GM23248 (cell line): ENCODE measurements around the gene SHLD3. TPM values are rescaled to one million over a fixed set of nuclear protein-coding genes. Genes with fewer than 3 reads are reported as not detected.

Experiments
- DNase-seq: peaks from one replicate; pipeline ENCODE4 v3.0.0-alpha.2; 2015
- H2AFZ ChIP-seq: fragments of 200-600 bp; sonication (generic); 2 replicates; pipeline ENCODE4 v1.6.1; 2016; ENCODE audit warnings: antibody characterized with exemption
- H3F3A ChIP-seq: fragments of 200-600 bp; sonication (generic); 2 replicates; pipeline ENCODE4 v1.6.1; 2016; ENCODE audit warnings: mild to moderate bottlenecking, antibody characterized with exemption, mixed run types; ENCODE audit not compliant: insufficient read depth
- H3K27ac ChIP-seq: fragments of 200-600 bp; sonication (generic); 2 replicates; pipeline ENCODE4 v1.5.1; 2016; ENCODE audit warnings: mild to moderate bottlenecking
- H3K27me3 ChIP-seq: fragments of 200-600 bp; sonication (generic); replicated peaks from 2 replicates; pipeline ENCODE4 v1.6.1; 2016; ENCODE audit warnings: mild to moderate bottlenecking; ENCODE audit not compliant: insufficient read depth
- H3K36me3 ChIP-seq: fragments of 200-600 bp; sonication (generic); 2 replicates; pipeline ENCODE4 v1.6.1; 2016; ENCODE audit warnings: low read depth, mild to moderate bottlenecking
- H3K4me1 ChIP-seq: fragments of 200-600 bp; sonication (generic); 2 replicates; pipeline ENCODE4 v1.6.1; 2016; ENCODE audit warnings: mild to moderate bottlenecking; ENCODE audit not compliant: insufficient read depth
- H3K4me2 ChIP-seq: fragments of 200-600 bp; sonication (generic); one replicate; pipeline ENCODE4 v1.6.1; 2016; ENCODE audit warnings: mild to moderate bottlenecking; ENCODE audit not compliant: unreplicated experiment
- H3K4me3 ChIP-seq: fragments of 200-600 bp; sonication (generic); 2 replicates; pipeline ENCODE4 v1.5.1; 2016; ENCODE audit warnings: mild to moderate bottlenecking
- H3K79me2 ChIP-seq: fragments of 200-600 bp; sonication (generic); 2 replicates; pipeline ENCODE4 v1.6.1; 2016; ENCODE audit warnings: mild to moderate bottlenecking; ENCODE audit not compliant: insufficient read depth
- H3K9ac ChIP-seq: fragments of 200-600 bp; sonication (generic); 2 replicates; pipeline ENCODE4 v1.6.1; 2016; ENCODE audit warnings: mild to moderate bottlenecking
- H3K9me2 ChIP-seq: fragments of 200-600 bp; sonication (generic); 2 replicates; pipeline ENCODE4 v1.6.1; 2016; ENCODE audit warnings: mixed run types, mild to moderate bottlenecking, moderate library complexity; ENCODE audit not compliant: insufficient read depth
- H3K9me3 ChIP-seq: fragments of 200-600 bp; sonication (generic); one replicate; pipeline ENCODE4 v1.6.1; 2017; ENCODE audit warnings: low read depth
- H4K20me1 ChIP-seq: fragments of 200-600 bp; sonication (generic); 2 replicates; pipeline ENCODE4 v1.6.0; 2016; ENCODE audit not compliant: insufficient read depth
- EZH2 ChIP-seq: fragments of 200-600 bp; sonication (generic); IDR thresholded peaks from 2 replicates; pipeline ENCODE4 v1.6.1; 2018; ENCODE audit warnings: antibody characterized with exemption, mild to moderate bottlenecking; ENCODE audit not compliant: insufficient read depth, poor library complexity, severe bottlenecking
- EZH2phosphoT487 ChIP-seq: fragments of 200-600 bp; sonication (generic); IDR thresholded peaks from 2 replicates; pipeline ENCODE4 v1.6.1; 2018; ENCODE audit warnings: antibody characterized with exemption, moderate library complexity, mild to moderate bottlenecking, low read depth; ENCODE audit not compliant: insufficient read depth
- WGBS, 2 experiments: methylation state at CpG; one replicate each; pipeline ENCODE4 v1.1.6; 2015 to 2017; ENCODE audit warnings: low lambda C conversion rate in 2 of 2, low coverage in 1 of 2; ENCODE audit errors: missing lambda C conversion rate in 2 of 2; 5-methylcytosine and 5-hydroxymethylcytosine counted together
- in situ Hi-C: fragments of 300-500 bp; cut with MboI; formaldehyde crosslinking; loops from 2 replicates; pipeline ENCODE4 v1.15.0; 2020
- polyA plus RNA-seq: library from polyadenylated mRNA; unstranded; fragments of >200 nt; fragmentation: Nextera tagmentation; extraction: Ambion mirVana; gene quantifications from 2 replicates; pipeline ENCODE4 v1.2.1, GENCODE V29; 2016
- total RNA-seq: library from RNA; depleted of rRNA; stranded (reverse); fragments of >200 nt; shearing (Covaris generic); gene quantifications from 2 replicates; pipeline ENCODE4 v1.2.3, GENCODE V29; 2014

SHLD3 gene
- total and polyA plus RNA-seq, 2 experiments from 2014 or later: 1.2 to 2.3 TPM

DNA sequence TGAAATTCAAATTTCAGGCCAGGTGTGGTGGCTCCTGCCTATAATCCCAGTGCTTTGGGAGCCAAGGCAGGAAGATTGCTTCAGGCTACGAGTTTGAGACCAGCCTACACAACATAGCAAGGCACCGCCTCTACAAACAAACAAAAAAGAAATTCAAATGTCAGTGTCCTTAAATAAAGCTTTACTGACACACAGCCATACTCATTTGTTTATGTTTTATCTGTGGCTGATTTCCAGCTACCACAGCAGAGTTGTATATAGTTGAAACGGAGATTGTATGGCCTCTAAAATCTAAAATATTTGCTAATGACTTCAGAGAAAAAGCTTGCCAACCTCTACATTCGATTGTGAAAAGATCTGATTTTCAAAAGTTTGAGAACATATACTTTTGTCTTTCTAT is 15.4 kb downstream of the SHLD3 start:
- Histone ChIP-seq H3K27ac (no peak overlapping the region), H3K27me3 (no peaks in the 10 kb centered on the region), H3K79me2 (no peaks in the 10 kb centered on the region), H3K9me3 (no peaks in the 10 kb centered on the region), H3K9me2 (no peaks in the 10 kb centered on the region), H4K20me1 (no peaks in the 10 kb centered on the region), H3K36me3 (peaks cover 24% of the 10 kb centered on the region; the same call in 1 of the 2 replicates), H3K9ac (no peak overlapping the region), H3K4me1 (no peaks in the 10 kb centered on the region), H3K4me3 (no peak overlapping the region), H3K4me2 (no peak overlapping the region), H3F3A (no peaks in the 10 kb centered on the region), H2AFZ (no peak overlapping the region)
- no peak for TF ChIP-seq EZH2
- TF ChIP-seq EZH2phosphoT487: no peak
- in situ Hi-C loops: no loop called here
- 95 to 97% methylated on average over 4 of the region's 4 CpGs for WGBS, 2 experiments
- DNase-seq: no peak

DNA sequence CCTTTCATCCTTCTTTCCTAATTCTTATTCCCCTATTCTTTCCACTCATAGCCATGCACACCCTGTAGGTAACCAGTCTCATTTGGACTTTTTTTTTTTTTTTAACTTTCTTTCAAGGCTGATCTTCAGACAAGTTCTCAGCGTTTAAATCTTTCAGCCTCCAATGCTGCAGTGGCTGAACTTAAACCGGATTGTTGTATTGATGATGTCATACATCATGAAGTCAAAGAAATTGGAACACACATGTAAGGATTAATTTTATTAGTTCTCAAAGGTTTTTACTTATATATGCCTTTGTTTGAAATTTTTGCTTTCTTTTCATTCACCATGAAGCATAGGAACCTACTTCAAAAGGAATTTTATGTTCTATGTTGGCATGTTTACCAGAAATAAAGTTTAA is 22.1 kb downstream of the SHLD3 start:
- TF ChIP-seq EZH2phosphoT487 (no peak), EZH2 (no peak)
- Histone ChIP-seq H3K4me2 (no peak overlapping the region), H3K4me1 (no peaks in the 10 kb centered on the region), H3K9me2 (no peaks in the 10 kb centered on the region), H3K27ac (no peak overlapping the region), H3K9ac (no peak overlapping the region), H3K27me3 (no peaks in the 10 kb centered on the region), H2AFZ (no peak overlapping the region), H3K79me2 (no peaks in the 10 kb centered on the region), H3F3A (no peaks in the 10 kb centered on the region; the same call in 1 of the 2 replicates), H4K20me1 (no peaks in the 10 kb centered on the region), H3K4me3 (no peak overlapping the region), H3K36me3 (peaks cover 11% of the 10 kb centered on the region), H3K9me3 (no peaks in the 10 kb centered on the region)
- in situ Hi-C loops: no loop called here
- WGBS, 2 experiments: 65 to 69% methylated on average over 2 of the region's 2 CpGs
- DNase-seq: no peak

DNA sequence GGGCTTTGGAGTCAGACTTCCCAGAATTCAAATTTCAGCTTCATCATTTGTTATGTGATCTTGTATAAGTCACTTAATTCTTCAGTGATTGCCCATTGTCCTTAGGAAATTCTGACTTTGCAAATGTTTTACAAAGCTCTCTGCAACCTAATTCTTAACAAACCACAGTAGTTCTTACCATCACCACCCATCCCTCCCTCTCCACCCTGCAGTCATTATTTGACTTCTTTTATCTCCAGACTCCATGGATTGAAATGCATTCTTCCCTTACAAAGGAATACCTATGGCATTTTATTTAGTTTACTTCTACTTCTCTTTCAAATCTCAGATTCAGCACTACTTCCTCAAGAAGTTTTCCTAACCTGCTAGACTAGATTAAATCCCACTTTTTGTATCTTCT is 23.1 kb downstream of the SHLD3 start:
- Histone ChIP-seq H3K9me2 (no peaks in the 10 kb centered on the region), H3K27ac (no peak overlapping the region), H4K20me1 (no peaks in the 10 kb centered on the region), H3F3A (no peaks in the 10 kb centered on the region; the same call in 1 of the 2 replicates), H3K9me3 (no peaks in the 10 kb centered on the region), H3K79me2 (no peaks in the 10 kb centered on the region), H3K4me1 (no peaks in the 10 kb centered on the region), H3K27me3 (no peaks in the 10 kb centered on the region), H3K4me2 (no peak overlapping the region), H3K4me3 (no peak overlapping the region), H2AFZ (no peak overlapping the region), H3K9ac (no peak overlapping the region), H3K36me3 (peaks cover 11% of the 10 kb centered on the region; the same call in 1 of the 2 replicates)
- in situ Hi-C loops: no loop called here
- DNase-seq: no peak
- TF ChIP-seq EZH2phosphoT487 (no peak), EZH2 (no peak)

DNA sequence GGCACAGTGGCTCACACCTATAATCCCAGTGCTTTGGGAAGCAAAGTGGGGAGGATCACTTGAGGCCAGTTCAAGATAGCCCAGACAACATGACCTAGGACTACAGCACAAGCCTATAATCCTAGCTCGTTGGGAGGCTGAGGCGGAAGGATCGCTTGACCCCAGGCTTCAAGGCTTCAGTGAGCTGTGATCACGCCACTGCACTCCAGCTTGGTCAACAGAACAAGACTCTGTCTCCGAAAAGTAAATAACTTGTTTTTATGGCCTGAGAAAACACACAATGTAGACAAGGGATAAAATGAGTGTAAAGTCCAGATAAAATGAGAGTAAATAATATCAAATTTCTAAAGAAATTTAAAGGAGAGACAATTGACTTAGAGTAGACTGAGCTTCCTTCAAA is 26.3 kb downstream of the SHLD3 start:
- Histone ChIP-seq H3K4me2 (no peak overlapping the region), H3K4me3 (no peak overlapping the region), H4K20me1 (no peaks in the 10 kb centered on the region), H3K9me2 (no peaks in the 10 kb centered on the region), H3K27ac (no peak overlapping the region), H3K36me3 (peaks cover 18% of the 10 kb centered on the region; the same call in 1 of the 2 replicates), H2AFZ (no peak overlapping the region), H3F3A (no peaks in the 10 kb centered on the region; the same call in 1 of the 2 replicates), H3K4me1 (no peaks in the 10 kb centered on the region), H3K27me3 (no peaks in the 10 kb centered on the region), H3K9me3 (no peaks in the 10 kb centered on the region), H3K9ac (no peak overlapping the region), H3K79me2 (no peaks in the 10 kb centered on the region)
- WGBS, 2 experiments: 69 to 75% methylated on average over 5 of the region's 5 CpGs
- in situ Hi-C loops: no loop called here
- TF ChIP-seq EZH2 (no peak), EZH2phosphoT487 (no peak)
- DNase-seq: no peak

DNA sequence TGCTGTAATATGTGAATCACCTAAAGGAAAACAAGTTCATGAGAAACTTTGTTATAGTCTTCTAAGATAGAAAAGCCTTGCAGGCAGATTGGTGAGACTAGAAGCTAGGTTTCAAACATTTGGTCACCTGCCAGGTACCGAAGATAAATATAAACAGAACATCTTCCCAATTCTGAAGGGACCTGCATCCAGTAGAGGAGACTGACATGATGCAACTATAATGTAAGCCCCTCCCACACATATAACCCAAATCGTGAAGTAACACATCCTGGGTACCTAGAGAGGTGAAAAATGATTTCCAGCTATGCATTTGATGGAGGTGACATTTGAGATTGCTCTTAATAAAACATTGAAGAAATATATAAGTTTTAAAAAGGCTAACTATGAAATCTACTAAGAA is 29.9 kb downstream of the SHLD3 start:
- H3F3A ChIP-seq: no peaks in the 10 kb centered on the region
- H3K27me3 ChIP-seq: no peaks in the 10 kb centered on the region
- no peak overlapping the region for H3K4me3 ChIP-seq
- no peak overlapping the region for H3K4me2 ChIP-seq
- no peaks in the 10 kb centered on the region for H3K79me2 ChIP-seq
- peaks cover 17% of the 10 kb centered on the region for H3K36me3 ChIP-seq
- H3K9ac ChIP-seq: no peak overlapping the region
- no peak overlapping the region for H3K27ac ChIP-seq
- H3K4me1 ChIP-seq: no peaks in the 10 kb centered on the region
- WGBS, 2 experiments: 56 to 60% methylated on average over 2 of the region's 2 CpGs
- in situ Hi-C loops: no loop called here
- DNase-seq: no peak
- H4K20me1 ChIP-seq: no peaks in the 10 kb centered on the region
- H3K9me2 ChIP-seq: no peaks in the 10 kb centered on the region
- no peaks in the 10 kb centered on the region for H3K9me3 ChIP-seq
- H2AFZ ChIP-seq: no peak overlapping the region
- TF ChIP-seq EZH2phosphoT487 (no peak), EZH2 (no peak)
